Measurements from ENCODE around the gene WRNIP1.

- TF ChIP-seq CTCF (IDR thresholded peaks at IDR 0.05) (no peak), POLR2A (IDR thresholded peaks at IDR 0.05) (no peak)
These were observed 46.7 kb upstream of the WRNIP1 start for GRCh38 chr6:2718334-2719092.
